Spleen (tissue), 11 donors: ENCODE data around the gene NCOR1. TPM values are rescaled to one million over a fixed set of nuclear protein-coding genes. Genes with fewer than 3 reads are reported as not detected.
A peak's percentile ranks its signal among the peaks of the same experiment; 100 is the strongest.

Experiments
- DNase-seq: peaks from one replicate; pipeline ENCODE4 v3.0.0-alpha.2; 2020
- H3K27ac ChIP-seq, 8 donors: fragments of 200-600 bp; sonication (generic) in 7 of 8; 1 replicate in 4 of 8; 2 replicates in 4 of 8; pipeline versions ENCODE4 v1.5.0 to v1.8.0; 2016 to 2021; ENCODE audit warnings: inconsistent platforms in 4 of 8, mild to moderate bottlenecking in 4 of 8, moderate library complexity in 1 of 8
- H3K27me3 ChIP-seq, 7 donors: fragments of 200-600 bp; sonication (generic) in 6 of 7; replicated peaks in 1 of 7; 1 replicate in 4 of 7; 2 replicates in 3 of 7; pipeline versions ENCODE4 v1.5.0 to v1.8.0; 2016 to 2021; ENCODE audit warnings: inconsistent platforms in 3 of 7, mild to moderate bottlenecking in 1 of 7
- H3K36me3 ChIP-seq, 6 donors: fragments of 200-600 bp; sonication (generic) in 5 of 6; 1 replicate in 4 of 6; 2 replicates in 2 of 6; pipeline versions ENCODE4 v1.5.0 to v1.8.0; 2016 to 2021; ENCODE audit warnings: inconsistent platforms in 2 of 6
- H3K4me1 ChIP-seq, 6 donors: fragments of 200-600 bp; sonication (generic) in 5 of 6; 1 replicate in 3 of 6; 2 replicates in 3 of 6; pipeline versions ENCODE4 v1.5.0 to v1.8.0; 2016 to 2021; ENCODE audit warnings: inconsistent platforms in 3 of 6
- H3K4me3 ChIP-seq, 8 donors: fragments of 200-600 bp; sonication (generic) in 7 of 8; 1 replicate in 4 of 8; 2 replicates in 4 of 8; pipeline versions ENCODE4 v1.5.0 to v1.8.0; 2016 to 2021; ENCODE audit warnings: inconsistent platforms in 4 of 8, mild to moderate bottlenecking in 4 of 8, moderate library complexity in 2 of 8
- H3K9me3 ChIP-seq, 8 donors: fragments of 200-600 bp; sonication (generic) in 7 of 8; 1 replicate in 4 of 8; 2 replicates in 4 of 8; pipeline versions ENCODE4 v1.5.0 to v1.8.0; 2016 to 2021; ENCODE audit warnings: inconsistent platforms in 4 of 8
- CTCF ChIP-seq, 11 experiments: fragments of 200-600 bp in 7 of 11; fragments of 450-650 bp in 4 of 11; sonication (generic) in 4 of 11; IDR thresholded peaks in 8 of 11; conservative IDR thresholded peaks in 3 of 11; 1 replicate in 7 of 11; 2 replicates in 4 of 11; pipeline versions ENCODE4 v1.4.0 to v1.8.0; 2016 to 2021; ENCODE audit warnings: antibody characterized with exemption in 11 of 11, inconsistent platforms in 4 of 11, mild to moderate bottlenecking in 1 of 11
- POLR2A ChIP-seq, 3 donors: fragments of 450-650 bp; IDR thresholded peaks; one replicate each; pipeline ENCODE4 v1.5.1; 2017; ENCODE audit warnings: antibody characterized with exemption in 3 of 3, mild to moderate bottlenecking in 1 of 3
- POLR2AphosphoS5 ChIP-seq, 3 donors: sonication (generic); formaldehyde crosslinking; IDR thresholded peaks; one replicate each; pipeline ENCODE4 v1.5.1; 2017; ENCODE audit warnings: antibody characterized with exemption in 3 of 3
- WGBS, 5 donors: extraction: QIAGEN DNeasy Blood & Tissue Kit in 3 of 5; methylation state at CpG; one replicate each; pipeline versions ENCODE4 v1.1.5 to v1.1.7; 2013 to 2018; 5-methylcytosine and 5-hydroxymethylcytosine counted together
- intact Hi-C: fragments of 100-400 bp; cut with DNase I; formaldehyde crosslinking; loops from one replicate; pipeline ENCODE4 v1.15.0; 2023; ENCODE audit warnings: low total_unique reads
- polyA plus RNA-seq, 3 donors: library from polyadenylated mRNA; stranded (reverse); fragments of 200-250 nt; gene quantifications; one replicate each; pipeline ENCODE4 v1.2.1, GENCODE V29; 2013
- total RNA-seq, 7 donors: library from RNA; depleted of rRNA in 3 of 7; stranded (reverse); fragments of >200 nt in 3 of 7; fragmentation: NEBNext Ultra II Directional in 4 of 7; extraction: Animal tissue kit (Norgen Biotek cat#: 25700) in 4 of 7; gene quantifications; one replicate each; pipeline versions ENCODE4 v1.1.0 to v1.2.1, GENCODE V29; 2016 to 2021
- donor health status: healthy with polysubstance abuse.
- donor health status: DM: no; HTN: no; CAD: no; lungs with moderate emphysema.
- donor health status: DM: no; HTN: no; CAD: no.
- donor health status: Bipolar disorder and iron deficiency.
- donor health status: healthy.
- donor health status: DM: no; HTN: no; CAD: no.
- donor health status: DM: yes; HTN: yes; CAD: no.

The NCOR1 gene
- total and polyA plus RNA-seq, 10 donors, result 28.4 to 250 (median 140) TPM

GRCh38 chr17:16140854-16141253 is 74.5 kb downstream of the NCOR1 start:
- Histone ChIP-seq H3K4me3 (no peak overlapping the region), H3K27me3 (no peaks in the 10 kb centered on the region), H3K9me3 (no peaks in the 10 kb centered on the region), H3K27ac (no peak overlapping the region), H3K36me3 (peaks cover 2 to 100% (median 63%) of the 10 kb centered on the region in 6 donors), H3K4me1 (no peaks in the 10 kb centered on the region)
- 47 to 94% (median 91%) methylated on average over 2 of the region's 2 CpGs for WGBS, 5 donors
- no peak for DNase-seq
- no peak for TF ChIP-seq POLR2A (IDR thresholded peaks at IDR 0.05)
- no peak for TF ChIP-seq CTCF (IDR thresholded peaks at IDR 0.05 in 8 of 11, conservative IDR thresholded peaks at IDR 0.05 in 3 of 11)
- TF ChIP-seq POLR2AphosphoS5 (IDR thresholded peaks at IDR 0.05), result no peak
- intact Hi-C loops, result no loop called here

DNA sequence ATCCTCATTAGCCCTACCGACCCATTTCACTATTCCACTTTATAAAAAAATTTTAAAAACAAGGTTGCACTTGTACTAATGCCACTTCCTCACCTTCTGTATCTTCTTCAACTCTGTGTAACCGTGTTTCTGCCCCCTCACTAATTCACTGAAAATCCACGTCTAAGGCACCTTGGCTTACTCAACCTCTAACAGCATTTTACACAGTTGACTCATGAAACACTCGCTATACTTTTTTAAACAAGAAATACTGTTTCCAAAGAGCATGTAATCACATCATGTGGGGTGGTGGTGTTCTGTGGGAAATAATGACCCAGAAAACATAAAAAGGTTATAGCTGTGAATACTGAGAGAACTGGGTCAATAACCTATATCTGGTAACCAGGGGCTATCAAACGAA is 79.9 kb downstream of the NCOR1 start:
- no peaks in the 10 kb centered on the region for H3K27me3 ChIP-seq
- DNase-seq, result no peak
- intact Hi-C loops, result no loop called here
- 91 to 97% (median 93%) methylated on average over 5 of the region's 5 CpGs for WGBS, 5 donors
- TF ChIP-seq CTCF (IDR thresholded peaks at IDR 0.05 in 8 of 11, conservative IDR thresholded peaks at IDR 0.05 in 3 of 11) (no peak), POLR2AphosphoS5 (IDR thresholded peaks at IDR 0.05) (no peak), POLR2A (IDR thresholded peaks at IDR 0.05) (no peak)
- H3K4me3 ChIP-seq, result no peak overlapping the region
- H3K9me3 ChIP-seq, result no peaks in the 10 kb centered on the region
- H3K36me3 ChIP-seq, result peaks cover 3 to 100% (median 52%) of the 10 kb centered on the region in 6 donors
- H3K27ac ChIP-seq, result no peak overlapping the region
- no peaks in the 10 kb centered on the region for H3K4me1 ChIP-seq

- H3K4me1 ChIP-seq, result peaks cover 0 to 6% (median 0%) of the 10 kb centered on the region in 6 donors
- WGBS, 5 donors, result 95 to 98% (median 97%) methylated on average over 3 of the region's 3 CpGs
- intact Hi-C loops, result no loop called here
- peaks cover 3 to 94% (median 51%) of the 10 kb centered on the region in 6 donors for H3K36me3 ChIP-seq
- TF ChIP-seq CTCF (IDR thresholded peaks at IDR 0.05 in 8 of 11, conservative IDR thresholded peaks at IDR 0.05 in 3 of 11) (no peak), POLR2A (IDR thresholded peaks at IDR 0.05) (no peak), POLR2AphosphoS5 (IDR thresholded peaks at IDR 0.05) (no peak)
- H3K27ac ChIP-seq, result no peak overlapping the region
- no peak for DNase-seq
- no peaks in the 10 kb centered on the region for H3K27me3 ChIP-seq
- no peak overlapping the region for H3K4me3 ChIP-seq
- no peaks in the 10 kb centered on the region for H3K9me3 ChIP-seq
These were observed 83.7 kb downstream of the NCOR1 start for GRCh38 chr17:16131593-16131992.

DNA sequence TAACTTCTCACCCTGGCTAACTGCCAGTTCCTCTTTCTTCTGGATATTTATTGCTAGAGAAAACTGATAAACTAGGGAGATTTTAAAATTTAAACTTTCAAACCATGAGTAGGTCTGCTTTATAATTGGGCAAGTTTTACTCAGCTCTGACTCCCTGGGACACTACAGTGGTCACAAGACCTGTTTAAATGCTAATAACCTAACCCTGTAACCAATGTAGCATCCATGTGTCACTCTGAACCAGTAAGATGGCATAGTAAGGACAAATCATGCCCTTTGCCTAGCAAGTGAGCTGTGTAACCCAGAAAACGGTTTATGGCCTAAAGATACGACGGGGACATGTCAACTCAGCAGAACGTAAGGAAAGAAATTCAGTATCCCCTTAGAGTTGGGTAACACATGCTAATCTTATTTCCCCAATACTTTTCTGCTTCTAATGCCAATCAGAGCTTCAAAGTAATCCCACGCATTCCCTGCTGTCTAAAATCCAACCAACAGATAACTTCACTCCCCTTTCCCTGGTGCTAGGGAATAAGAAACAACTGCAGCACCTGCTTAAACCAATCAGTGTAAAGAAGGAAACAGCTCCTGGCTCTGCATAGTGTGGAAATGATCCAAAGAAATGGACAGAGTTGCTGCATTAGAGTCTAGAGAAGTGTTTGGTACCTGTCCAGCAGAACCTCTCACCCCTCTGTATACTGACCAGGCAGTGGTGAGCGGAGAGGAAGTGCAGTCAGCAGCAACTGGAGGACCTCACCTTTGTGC is 85.7 kb downstream of the NCOR1 start:
- intact Hi-C loops, result no loop called here
- Histone ChIP-seq H3K36me3 (peaks cover 0 to 94% (median 49%) of the 10 kb centered on the region in 6 donors), H3K9me3 (no peaks in the 10 kb centered on the region), H3K4me1 (peaks cover 0 to 6% (median 0%) of the 10 kb centered on the region in 6 donors), H3K4me3 (no peak overlapping the region), H3K27ac (peak overlapping the region in 1 of 8 donors; percentile 5), H3K27me3 (no peaks in the 10 kb centered on the region)
- 86 to 96% (median 91%) methylated on average over 6 of the region's 6 CpGs for WGBS, 5 donors
- no peak for DNase-seq
- TF ChIP-seq POLR2A (IDR thresholded peaks at IDR 0.05), result no peak
- TF ChIP-seq CTCF (IDR thresholded peaks at IDR 0.05 in 8 of 11, conservative IDR thresholded peaks at IDR 0.05 in 3 of 11), result no peak
- no peak for TF ChIP-seq POLR2AphosphoS5 (IDR thresholded peaks at IDR 0.05)
